ENCODE results near the gene PNLIP.

- no peak for TF ChIP-seq POLR2A (IDR thresholded peaks at IDR 0.05)
- no peak for TF ChIP-seq CTCF (IDR thresholded peaks at IDR 0.05)
These were observed 6.7 kb upstream of the PNLIP start for GRCh38 chr10:116538992-116539391.

All from esophagus squamous epithelium (tissue), 4 donors.